CD4-positive, alpha-beta T cell treated with Interleukin-17A for 4 hours (primary cell): ENCODE measurements around the gene CMA1.
A peak's percentile ranks its signal among the peaks of the same experiment; 100 is the strongest.
"Not testable (repeated sequence)": the region's sequence is repeated elsewhere in the genome, so short reads cannot be mapped to it uniquely, and the experiment has no call there.

ENCODE experiments used
- DNase-seq: peaks from one replicate; pipeline ENCODE4 v3.0.0-alpha.2; 2020; ENCODE audit warnings: mixed read lengths

Gene CMA1, protein sequence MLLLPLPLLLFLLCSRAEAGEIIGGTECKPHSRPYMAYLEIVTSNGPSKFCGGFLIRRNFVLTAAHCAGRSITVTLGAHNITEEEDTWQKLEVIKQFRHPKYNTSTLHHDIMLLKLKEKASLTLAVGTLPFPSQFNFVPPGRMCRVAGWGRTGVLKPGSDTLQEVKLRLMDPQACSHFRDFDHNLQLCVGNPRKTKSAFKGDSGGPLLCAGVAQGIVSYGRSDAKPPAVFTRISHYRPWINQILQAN

DNA sequence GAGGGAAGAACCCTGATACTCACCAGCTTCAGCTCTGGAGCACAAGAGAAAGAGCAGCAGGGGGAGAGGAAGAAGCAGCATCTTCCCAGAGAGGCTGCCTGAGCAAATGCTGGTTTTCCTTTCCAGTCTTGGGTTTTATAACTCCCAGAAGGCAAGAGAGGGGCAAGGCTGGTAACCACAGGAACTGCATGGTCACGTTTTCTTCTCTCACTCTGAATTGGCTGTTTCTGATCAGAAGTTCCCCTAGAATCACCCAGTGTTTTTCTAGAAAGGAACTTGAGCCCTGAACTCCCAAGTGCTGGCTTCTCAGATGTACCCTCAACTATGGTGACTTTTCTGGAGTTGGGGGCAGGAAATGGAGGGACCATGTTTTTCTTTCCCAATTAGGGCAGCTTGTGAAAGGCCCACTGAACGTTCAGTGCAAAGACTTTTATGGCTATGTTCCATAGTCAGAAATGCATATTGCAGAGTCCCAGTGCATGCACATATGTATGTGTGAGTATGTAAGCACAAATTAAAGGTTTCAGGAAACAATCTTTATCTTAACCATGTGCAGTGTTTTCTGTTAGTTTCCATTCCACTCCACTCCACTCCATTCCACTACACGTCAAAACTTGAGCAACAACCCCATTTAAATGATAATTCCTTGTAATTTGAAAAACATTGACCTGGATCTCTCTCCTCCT, at the start of gene CMA1:
CMA1 (minus strand) TSS at position 111 of the 686 bp plus-strand sequence; CDS start at position 81, 30 bp downstream.
- no peak for DNase-seq

DNA sequence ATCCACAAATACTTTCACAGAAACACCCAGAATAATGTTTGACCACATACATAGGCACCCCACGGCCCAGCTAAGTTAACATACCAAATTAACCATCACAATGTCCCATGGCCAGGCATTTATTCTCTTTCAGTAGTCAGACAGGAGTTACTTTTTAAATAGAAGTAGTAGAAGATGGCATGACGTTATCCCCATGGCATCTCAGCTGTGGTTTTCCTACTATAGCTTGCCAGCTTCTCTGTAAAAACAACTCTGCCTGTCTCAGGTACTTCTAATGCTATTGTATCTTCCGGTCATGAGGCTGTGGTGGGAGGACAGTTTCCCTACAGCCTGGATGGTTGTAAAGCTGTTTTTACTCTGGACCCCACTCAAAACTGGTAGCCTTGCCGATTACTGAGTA, 48.7 kb upstream of the CMA1 start:
- no peak for DNase-seq

DNA sequence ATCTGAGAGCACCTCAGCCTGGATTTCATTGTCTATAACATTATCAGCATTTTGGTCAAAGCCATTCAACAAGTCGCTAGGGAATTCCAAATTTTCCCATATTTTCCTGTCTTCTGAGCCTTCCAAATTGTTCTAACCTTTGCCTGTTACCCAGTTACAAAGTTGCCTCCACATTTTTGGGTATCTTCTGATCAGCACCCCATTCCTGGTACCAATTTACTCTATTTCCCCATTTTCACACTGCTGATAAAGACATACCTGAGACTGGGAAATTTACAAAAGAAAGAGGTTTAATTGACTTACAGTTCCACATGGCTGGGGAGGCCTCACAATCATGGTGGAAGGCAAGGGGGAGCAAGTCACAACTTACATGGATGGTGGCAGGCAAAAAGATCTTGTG, 41.0 kb upstream of the CMA1 start:
- DNase-seq: not testable (repeated sequence)

DNA sequence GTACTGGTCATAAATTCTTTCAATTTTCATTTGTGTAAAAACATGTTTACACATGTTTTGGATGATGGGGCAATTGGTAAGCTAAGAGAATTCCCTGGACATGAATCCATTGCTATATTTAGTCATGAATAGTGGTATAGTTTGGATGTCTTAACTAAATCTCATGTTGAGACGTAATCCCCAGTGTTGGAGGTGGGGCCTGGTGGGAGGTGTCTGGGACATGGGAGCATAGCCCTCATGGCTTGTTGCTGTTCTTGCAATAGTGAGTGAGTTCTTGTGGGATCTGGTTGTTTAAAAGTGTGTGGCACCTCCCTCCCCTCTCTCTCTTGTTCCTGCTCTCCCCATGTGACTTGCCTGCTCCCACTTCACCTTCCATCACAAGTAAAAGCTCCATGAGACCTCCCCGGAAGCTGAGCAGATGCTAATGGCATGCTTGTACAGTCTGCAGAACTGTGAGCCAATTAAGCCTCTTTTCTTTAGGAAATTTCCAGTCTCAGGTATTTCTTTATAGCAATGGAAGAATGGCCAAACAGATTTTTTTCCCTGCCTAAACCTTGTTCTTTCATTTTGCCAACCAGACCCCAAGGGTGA, 34.4 kb upstream of the CMA1 start:
- DNase-seq: no peak

DNA sequence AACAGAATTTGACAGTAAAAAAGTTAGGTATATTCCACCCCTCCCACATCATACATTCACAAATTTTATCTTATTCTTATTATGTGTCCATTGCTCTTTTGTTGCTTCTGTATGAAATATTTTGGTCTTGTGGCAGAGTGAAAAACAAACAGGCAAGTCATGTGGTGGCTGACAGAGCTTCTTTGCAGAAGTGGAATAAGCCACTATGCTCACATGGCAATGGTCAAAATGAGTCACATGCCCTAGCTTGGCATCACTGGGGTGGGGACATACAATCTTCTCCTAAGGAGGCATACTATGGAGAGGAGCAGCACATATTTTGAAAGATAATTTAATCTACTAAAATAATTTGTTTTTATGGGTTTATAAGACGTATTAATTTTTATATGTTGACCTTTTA, 27.7 kb upstream of the CMA1 start:
- DNase-seq: no peak

DNA sequence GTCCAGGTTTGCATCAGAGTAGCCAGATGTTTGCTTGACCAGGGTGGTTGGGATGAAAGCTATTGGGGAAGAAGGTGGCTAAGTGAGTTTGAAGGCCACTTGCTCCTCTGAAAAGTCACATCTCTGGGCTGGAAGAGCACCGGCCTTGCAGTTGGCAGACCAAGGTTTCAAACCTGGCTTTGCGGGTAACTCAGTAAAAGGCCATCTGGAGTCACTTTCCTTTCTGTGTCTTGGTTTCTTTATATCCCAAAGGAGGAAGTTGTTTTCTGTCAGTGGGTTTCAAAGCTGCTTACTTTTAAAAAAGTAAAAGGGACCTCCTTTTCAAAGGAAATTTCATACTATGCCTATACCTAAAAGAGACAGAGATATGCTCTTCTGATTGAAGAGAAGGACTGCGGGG, 26.2 kb upstream of the CMA1 start:
- DNase-seq: no peak

DNA sequence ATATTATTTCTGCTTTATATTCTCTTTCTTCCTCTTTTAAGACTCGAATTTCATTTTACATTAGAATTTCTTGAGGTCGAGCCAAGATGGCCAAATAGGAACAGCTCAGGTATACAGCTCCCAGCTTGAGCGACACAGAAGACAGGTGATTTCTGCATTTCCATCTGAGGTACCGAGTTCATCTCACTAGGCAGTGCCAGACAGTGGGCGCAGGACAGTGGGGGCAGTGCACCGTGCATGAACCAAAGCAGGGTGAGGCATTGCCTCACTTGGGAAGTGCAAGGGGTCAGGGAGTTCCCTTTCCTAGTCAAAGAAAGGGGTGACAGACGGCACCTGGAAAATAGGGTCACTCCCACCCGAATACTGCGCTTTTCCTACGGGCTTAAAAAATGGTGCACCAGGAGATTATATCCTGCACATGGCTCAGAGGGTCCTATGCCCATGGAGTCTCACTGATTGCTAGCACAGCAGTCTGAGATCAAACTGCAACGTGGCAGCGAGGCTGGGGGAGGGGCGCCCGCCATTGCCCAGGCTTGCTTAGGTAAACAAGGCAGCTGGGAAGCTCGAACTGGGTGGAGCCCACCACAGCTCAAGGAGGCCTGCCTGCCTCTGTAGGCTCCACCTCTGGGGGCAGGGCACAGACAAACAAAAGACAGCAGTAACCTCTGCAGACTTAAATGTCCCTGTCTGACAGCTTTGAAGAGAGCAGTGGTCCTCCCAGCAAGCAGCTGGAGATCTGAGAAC, 18.0 kb upstream of the CMA1 start:
- DNase-seq: not testable (repeated sequence)

DNA sequence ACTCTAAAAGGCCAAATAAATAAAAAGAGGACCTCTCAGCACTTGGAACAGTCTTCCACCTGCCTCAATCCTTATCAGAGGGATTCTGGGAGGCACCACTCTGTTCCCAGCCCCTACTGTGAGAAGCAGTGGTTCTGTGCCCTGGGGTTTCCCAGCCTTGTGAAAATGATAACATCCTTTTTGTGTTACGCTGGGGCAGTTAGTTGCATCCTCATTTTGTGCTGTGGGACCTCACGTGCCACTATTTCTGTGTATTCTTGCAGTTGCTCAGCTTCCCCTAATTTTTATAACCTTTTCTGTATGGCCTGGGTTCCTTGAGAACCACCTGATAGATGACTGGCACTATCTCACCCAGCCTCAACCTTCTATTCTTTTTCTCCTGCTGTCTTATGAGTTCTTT, 10.8 kb upstream of the CMA1 start:
- no peak for DNase-seq

DNA sequence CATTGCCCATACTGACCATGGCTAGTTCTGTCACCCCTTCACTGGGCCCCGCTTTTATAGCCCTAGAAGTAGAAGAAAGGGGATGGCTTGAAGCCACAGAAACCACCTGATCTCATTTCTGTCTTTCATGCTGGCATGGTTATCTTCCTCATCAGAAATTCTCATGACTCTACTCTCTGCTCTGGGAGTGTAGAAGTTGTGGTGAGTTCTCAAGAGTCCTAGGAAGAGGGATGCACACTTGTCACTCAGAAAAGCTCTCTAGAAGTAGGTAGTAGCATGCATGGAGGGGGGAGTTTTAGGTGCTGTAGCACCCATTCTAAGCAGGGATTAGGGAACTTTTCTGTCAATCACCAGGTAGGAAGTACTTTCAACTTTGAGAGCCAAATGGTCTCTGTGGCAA, 6.1 kb upstream of the CMA1 start:
- DNase-seq: no peak

DNA sequence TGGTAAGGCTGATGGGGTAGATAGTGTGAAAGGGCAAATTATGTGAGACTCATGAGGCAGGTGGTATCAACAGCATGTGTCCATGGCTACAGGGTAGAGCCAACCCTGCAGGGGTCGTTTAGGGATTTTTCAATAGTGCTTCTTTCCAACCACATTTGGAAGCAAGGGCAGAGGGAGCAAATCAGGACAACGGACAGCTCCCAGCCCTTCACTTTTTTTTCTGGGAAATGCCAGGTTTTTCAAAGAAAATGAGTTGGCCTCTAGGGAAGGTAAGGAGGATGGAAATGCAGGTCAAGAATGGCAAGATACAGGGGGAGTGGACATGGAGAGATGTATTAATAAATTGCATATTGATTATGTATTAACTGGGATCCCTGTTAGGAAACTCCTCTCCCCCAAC, 4.9 kb upstream of the CMA1 start:
- DNase-seq: no peak

DNA sequence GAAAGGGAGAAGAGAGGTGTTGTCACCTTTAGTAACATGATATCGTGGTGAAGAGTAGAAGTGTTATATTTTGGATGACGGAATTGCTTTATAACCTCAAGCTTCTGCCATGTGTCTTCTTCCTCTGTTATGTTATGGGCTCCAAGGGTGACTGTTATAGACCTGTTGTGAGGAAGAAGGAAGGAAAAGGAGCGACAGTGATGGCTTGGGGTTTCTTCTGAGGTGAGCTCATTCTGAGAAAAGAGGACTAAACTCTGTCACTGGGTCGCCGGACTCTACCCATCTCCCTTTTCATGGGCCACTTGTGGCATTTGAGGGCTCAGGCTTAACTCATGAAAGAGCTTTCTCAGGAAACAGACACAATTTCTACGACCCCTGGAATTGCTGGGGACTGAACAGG, 1.6 kb downstream of the CMA1 start:
- no peak for DNase-seq

DNA sequence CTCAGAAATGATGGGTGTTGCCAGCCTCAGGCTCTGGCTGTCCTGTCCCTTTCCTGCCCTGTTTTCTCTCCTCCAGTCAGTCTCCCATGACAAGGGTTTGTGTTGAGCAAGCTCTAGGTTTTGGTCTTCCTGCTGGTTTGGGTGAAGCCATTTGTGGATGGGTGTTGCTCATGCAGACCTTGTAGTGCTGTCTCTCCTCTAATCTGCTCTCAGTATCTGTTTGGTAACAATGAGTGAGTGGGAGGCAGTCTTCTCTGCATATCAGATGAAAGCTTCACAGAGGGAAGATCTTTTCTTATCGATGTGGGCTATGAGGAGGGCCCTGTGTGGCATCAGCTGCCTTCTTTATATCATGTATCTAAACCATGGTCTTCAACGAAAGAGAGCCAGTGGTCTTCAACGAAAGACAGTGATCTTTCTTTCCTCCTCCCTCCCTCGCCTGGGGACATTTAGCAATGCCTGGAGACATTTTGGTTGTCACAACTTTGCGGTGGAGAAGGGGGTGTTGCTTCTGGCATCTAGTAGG, 3.6 kb downstream of the CMA1 start:
- DNase-seq: no peak

DNA sequence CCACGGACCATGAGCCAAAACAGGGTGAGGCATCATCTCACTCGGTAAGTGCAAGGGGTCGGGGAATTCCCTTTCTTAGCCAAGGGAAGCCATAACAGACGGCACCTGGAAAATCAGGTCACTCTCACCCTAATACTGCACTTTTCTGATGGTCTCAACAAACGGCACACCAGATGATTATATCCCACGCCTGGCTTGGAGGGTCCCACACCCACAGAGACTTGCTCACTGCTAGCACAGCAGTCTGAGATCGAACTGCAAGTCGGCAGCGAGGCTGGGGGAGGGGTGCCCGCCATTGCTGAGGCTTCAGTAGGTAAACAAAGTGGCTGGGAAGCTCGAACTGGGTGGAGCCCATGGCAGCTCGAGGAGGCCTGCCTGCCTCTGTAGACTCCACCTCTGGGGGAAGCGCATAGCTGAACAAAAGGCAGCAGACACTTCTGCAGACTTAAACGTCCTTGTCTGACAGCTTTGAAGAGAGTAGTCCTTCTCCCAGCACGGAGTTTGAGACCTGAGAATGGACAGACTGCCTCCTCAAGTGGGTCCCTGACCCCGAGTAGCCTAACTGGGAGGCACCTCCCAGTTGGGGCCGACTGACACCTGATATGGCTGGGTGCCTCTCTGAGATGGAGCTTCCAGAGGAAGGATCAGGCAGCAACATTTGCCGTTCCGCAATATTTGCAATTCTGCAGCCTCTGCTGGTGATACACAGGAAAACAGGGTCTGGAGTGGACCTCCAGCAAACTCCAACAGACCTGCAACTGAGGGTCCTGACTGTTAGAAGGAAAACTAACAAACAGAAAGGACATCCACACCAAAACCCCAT, 16.3 kb downstream of the CMA1 start:
- DNase-seq: not testable (repeated sequence)

DNA sequence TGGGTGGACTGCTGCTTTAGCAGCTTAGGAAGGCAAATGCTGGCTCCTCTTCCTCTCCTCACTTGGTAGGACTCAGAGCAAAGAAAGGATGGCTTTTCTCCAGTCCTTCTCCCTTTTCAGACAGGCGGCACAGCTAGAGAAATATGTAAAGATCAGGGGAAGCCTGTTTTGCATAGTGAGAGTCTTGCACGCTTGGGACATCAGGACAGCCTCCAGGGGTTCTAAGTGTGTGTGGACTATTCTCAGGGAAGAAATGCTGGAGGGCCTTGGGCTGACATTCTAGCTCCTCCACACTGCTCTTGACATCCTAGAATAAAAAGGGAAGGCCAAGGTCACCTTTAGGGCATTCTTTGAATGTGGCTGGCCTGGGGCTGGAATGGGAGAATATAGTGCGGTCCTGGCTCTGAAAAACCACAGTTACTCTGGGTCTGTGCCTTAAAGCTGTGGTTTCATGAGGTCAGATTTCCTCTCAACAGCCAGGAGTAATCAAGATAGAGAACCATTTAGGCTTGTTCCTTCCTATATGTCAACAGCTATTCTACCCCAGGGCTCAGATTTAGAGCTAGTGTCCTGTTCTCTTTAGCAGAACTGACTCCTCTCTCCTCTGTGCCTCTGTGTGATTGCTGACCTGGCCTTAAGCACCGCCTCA, 24.3 kb downstream of the CMA1 start:
- DNase-seq: peak; percentile 26

DNA sequence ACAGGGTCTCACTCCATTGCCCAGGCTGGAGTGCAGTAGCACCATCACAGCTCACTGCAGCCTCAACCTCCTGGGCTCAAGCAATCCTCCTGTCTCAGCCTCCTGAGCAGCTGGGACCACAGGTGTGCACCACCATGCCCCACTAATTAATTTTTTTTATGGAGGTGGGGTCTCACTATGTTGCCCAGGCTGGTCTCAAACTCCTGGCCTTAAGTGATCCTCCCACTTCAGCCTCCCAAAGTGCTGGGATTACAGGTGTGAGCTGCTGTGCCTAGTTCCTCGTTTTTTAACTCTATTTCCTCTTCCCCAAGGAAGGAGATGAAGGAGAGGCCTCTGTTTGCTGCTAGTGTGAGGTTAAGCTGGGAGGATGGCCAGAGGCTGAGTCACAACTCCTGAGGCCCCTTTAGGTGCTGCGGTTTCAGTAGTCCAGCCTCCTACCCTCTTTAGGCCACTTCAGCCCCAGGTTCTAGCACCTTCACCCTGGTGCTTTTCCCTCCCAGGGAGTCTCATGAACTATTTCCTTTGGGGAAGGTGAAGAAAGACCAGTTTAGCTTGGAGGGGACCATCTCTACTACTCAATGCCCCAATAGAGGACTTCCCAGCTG, 25.3 kb downstream of the CMA1 start:
- not testable (repeated sequence) for DNase-seq

DNA sequence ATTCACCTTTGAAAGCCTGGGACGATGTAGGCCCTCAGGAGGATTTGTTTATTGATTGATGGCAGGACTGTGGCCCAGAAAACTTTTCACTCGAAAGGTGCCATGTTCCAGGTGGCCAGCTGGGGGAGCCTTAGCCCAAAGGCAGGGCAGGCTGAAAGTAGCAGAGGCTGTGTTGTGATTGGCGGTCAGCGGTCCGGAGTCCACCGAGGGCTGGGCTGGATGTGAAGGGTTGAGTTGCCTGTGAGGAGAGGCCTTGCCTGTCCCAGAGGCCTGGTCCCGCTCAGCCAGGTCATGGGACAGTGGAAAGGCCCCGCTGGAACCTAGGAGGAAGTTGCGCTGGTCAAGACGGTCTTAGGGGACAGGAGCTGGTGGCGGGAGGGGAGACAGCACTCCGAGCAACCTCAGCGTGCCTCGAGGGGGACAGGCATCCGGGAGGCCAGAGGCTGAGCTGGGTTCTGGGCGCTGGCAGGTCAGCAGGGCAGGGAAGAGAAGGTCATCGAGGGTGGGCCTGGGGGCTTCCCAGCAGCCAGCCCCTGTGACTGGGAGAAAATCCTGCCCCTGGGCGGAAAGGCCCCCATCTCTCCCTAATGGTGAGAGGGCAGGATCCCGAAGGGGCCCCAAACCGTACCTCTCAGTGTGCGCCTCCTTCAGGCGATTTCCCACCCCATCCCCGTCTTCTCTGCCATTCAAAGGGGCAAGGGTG, 26.3 kb downstream of the CMA1 start:
- peak; percentile 61 for DNase-seq

DNA sequence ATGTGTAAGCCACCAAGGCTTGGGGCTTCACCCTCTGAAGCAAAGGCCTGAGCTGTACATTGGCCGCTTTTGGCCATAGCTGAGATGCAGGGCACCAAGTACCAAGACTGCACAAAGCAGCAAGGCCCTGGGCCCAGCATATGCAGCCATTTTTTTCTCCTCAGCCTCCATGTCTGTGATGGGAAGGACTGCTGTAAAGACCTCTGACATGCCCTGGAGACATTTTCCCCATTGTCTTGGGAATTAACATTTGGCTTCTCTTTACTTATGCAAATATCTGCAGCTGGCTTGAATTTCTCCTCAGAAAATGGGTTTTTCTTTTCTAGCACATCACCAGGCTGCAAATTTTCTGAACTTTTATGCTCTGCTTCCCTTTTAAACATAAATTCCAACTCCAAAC, 28.1 kb downstream of the CMA1 start:
- not testable (repeated sequence) for DNase-seq

DNA sequence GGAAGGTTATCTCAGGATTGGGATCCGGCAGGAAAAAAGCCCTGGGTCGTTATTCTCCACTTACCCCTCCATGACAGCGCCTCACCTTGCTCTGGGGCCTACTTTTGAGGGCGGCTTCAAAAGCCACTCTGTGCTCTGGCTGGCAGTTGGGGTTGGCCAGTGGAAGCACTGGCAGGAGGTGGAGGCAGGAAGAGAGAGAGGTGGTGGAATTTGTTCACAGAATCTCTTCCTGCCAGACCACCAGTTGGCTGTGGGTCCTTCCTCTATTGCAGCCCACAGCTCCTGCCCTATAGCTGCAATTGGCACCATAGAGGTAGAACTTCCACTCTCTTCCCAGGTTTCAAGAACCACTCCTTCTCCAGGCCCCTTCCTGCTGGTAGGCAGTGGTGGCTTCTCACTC, 32.8 kb downstream of the CMA1 start:
- DNase-seq: no peak

DNA sequence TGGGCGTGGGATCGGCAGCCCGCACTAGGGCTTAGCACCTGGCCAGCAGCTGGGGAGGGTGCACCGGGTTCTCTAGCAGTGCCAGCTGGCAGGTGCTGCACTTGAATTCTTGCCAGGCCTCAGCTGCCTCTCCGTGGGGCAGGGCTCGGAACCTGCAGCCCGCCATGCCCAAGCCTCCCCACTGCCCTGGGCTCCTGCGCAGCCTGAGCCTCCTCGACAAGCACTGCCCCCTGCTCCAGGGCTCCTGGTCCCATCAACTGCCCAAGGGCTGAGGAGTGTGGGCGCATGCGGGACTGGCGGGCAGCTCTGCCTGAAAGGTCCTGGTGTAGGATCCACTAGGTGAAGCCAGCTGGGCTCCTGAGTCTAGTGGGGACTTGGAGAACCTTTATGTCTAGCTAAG, 34.9 kb downstream of the CMA1 start:
- no peak for DNase-seq

DNA sequence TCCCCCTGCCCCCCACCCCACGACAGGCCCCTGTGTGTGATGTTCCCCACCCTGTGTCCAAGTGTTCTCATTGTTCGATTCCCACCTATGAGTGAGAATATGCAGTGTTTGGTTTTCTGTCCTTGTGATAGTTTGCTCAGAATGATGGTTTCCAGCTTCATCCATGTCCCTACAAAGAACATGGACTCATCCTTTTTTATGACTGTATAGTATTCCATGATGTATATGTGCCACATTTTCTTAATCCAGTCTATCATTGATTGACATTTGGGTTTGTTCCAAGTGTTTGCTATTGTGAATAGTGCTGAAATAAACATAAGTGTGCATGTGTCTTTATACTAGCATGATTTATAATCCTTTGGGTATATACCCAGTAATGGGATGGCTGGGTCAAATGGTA, 37.6 kb downstream of the CMA1 start:
- not testable (repeated sequence) for DNase-seq

DNA sequence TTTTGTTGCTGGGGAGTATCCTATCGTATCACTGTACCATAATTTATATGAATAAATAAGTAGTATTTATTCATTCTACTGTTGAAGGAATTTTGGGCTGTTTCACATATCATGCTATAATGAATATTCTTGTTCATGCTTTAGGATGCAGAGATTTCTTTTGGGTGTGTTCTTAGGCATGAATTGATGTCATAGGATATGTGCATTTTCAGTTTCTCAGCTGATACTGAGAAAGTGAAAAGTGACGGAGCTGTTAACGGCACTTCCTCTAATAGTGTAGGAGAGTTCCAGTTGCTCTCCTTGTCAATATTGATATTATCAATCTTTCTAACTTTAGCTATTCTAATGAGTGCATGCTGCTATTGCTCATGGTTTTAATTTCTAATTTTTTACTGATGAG, 42.3 kb downstream of the CMA1 start:
- DNase-seq: no peak
